GM18502 (cell line): Measurements from ENCODE around the gene ARHGAP26.

ENCODE experiments used
- ATAC-seq: cut with Tn5 transposase; IDR thresholded peaks from one replicate; pipeline ENCODE4 v1.9.1; 2021; ENCODE audit warnings: mild to moderate bottlenecking; ENCODE audit not compliant: unreplicated experiment, poor library complexity

The ARHGAP26 gene

DNA sequence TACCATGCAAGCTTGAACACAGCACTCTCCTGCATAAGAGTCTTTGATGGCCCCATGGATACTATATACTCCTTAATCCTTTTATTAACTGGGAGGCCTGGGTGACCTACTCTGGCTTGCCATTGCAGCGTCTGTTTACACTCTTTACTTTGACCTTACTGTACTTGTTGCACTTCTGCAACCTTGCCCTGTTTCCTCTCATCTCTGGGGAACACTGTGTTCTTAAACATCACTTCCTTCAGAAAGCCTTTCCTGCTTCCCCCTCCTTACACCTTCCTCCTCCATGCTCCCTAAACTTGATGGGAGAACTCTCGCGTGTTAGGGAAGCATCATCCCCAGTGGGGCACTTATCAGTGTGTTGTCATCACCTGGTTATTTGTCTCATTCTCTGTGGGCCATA, 411.0 kb downstream of the ARHGAP26 start:
- no peak for ATAC-seq

DNA sequence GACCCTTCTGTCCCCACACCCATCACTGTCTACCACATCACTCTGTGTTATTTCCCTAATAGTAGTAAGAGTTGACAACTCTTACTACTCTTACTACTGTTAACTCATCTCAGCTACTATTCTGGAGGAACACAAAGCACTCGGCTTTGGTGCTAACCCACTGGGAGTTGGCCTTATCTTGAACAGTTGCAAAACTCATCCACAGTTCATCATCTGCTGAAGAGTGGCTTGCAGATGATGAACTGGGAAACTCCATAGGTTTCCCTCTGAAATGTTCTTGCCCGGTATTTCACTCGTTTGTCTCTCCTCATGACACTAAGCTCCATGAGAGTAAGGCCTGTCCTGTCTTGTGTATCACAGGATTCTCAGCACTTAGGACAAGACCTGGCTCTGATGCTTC, 411.9 kb downstream of the ARHGAP26 start:
- ATAC-seq: no peak

DNA sequence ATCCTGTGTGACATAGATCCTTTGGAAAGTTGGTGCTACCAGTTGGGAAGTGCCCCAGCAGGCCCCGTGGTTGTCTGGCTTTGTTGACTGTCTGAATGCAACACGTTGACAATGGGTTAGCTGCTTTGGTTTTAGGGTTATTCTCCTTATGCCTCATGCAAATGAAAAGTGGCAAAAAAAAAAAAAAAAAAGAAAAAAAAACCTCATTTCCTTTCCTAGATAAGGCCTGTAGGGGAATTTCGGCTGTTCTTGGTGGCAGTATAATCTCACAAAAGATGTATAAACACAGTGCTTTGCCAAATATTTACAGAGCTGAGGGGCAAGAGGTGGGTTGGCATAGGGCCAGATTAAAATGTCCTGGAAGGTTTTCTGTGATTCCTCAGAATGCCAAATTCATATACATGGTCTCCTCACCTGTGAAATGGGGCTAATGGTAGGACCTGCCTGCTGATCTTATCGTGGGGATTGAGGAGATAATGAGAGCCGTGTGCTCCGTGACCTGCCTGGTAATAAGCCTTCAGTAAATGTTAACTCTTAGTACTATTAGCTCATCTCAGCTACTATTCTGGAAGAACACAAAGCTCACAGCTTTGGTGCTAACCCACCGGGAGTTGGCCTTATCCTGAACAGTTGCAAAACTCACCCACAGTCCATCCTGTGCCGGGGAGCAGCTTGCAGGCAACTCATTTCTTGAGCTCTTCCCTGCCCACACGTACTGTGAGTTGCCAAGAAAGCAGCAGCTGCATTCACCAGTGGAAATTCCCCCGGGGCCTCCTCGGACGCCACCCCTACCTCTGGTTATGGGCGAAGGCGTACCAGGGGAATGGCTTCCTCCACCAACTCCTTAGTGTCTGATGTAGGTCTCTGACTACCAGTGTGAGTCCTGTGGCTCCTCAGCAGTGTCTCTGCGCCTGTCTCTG, 413.0 kb downstream of the ARHGAP26 start:
- peak; percentile 76 for ATAC-seq

DNA sequence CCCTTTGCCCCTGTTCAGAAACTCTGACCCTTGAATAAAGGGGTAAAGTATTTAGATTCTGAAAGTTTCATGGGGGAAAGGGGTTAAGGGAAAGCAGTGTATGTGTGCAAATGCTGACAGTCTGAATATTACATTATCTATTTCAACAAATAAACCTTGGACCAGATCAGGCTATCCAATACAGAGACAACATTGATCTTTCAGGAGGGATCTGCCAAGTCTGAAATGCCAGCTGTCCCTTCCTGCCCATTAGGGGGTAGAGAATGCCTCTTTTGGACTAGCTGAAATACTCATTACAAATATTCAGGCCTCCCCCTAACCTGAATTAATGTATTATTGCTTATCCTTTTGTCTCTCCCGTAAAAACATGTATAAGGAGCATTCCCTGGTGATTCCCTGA, 413.8 kb downstream of the ARHGAP26 start:
- no peak for ATAC-seq

DNA sequence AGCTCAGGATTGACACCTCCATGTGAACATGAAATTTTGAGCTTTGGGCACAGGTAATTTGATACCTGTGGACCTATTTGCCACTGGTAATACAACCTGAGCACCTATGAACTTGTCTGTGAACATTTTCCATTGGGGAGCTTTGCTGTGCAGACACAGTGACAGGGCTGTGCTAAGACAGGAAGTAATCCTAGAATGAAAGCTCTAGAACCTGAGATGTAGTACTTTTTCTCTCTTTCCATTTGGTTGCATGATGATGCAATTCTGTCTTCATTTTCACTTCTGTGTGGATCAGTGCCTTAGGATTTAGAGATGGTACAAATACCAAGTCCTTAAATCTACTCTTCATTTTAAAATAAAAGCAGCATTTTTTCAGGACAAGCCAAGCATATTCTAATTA, 416.4 kb downstream of the ARHGAP26 start:
- no peak for ATAC-seq

DNA sequence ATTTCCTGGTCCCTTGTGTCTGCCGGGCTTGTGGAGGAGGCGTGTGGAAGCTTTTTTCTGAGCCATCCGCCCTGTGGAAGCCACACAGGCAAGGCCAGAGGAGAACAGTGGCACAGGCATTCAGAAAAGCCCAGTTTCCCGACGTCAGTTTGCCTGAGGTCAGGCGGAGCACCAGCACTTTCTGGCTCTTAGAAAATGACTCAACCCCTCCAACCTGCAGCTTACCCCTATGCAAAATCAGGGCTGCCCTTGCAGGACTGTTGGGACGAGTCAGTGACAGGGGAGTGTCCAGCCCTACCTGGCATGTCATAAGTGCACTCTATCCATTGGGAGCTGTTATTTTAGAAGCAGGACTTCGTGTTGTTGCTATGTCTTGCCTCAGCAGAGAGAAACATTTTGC, 417.3 kb downstream of the ARHGAP26 start:
- no peak for ATAC-seq

DNA sequence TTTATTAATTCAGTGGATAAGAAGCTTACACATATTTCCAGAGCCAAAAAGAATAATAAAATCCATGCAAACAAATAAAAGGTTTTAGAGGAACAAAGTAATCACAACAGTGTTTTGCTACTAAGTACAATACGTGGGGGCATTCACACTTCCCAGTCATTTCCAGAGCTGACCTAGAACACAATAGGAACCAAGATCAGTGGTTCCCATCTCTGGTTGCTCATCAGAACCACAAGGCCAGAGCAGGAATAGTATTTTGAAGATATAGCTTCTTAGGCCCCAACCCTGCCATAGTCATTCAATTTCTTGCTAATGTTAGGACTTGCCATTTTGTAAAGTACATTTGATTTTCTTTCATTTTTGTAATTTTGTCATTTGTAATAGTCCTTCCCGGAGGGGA, 417.9 kb downstream of the ARHGAP26 start:
- no peak for ATAC-seq

DNA sequence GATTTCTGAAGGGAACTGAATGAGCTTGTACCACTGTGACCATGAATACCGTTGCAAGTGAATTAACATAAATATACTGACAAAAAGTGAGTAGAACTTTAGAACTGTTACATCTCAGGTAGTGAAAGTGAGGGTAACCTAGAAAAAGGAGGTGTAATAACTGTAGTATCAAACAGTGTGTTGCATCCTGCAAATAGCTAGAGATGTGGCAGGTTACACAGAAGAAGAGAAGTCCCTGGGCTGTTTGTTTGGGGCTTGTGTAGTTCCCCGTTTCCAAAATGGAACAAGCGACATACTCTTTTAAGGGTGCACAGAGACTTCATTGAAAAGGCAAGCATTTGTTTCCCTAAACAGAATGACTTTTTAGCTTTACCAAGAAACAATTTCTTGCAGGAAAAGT, 418.5 kb downstream of the ARHGAP26 start:
- ATAC-seq: no peak

DNA sequence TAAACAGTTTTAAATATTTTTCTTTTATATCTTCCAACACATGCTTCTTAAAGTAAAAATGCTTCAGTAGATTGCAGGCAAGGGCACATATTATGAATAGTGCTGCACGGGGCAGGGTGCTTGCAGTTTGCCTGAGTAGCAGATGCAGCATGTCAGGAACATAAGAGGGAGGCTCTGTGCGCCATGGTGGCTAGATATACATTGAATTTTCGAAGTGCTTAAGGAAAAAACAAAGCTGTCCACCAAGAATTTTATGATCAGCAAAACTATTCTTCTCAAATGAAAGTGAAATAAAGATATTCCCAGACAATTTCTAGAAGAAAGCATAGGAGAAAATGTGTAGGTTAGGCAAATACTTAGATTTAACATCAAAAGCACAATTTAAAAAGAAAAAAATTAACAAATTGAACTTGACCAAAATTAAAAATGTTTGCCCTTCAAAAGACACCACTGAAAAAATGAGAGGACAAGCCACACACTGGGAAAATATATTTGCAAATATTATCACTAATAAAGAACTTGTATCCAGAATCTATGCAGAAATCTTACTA, 420.2 kb downstream of the ARHGAP26 start:
- no peak for ATAC-seq

DNA sequence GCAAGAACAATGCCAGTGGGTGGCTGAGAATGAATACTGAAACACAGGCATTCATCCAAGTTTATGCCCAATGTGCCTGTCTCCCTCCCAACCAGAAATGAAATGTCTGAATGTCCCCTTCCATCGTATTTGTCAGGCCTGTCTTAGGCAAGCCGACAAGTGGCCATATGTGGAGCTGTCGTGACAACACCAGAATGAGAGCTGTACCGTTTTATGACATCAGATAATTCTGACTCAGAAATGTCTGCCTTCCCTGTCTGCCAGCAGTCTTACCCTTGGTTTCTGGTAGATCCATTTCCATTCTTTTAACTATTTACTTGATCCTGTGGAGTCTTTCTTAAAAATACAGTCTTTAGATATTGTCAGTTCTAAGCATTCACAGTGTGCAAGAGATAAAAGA, 421.5 kb downstream of the ARHGAP26 start:
- no peak for ATAC-seq

DNA sequence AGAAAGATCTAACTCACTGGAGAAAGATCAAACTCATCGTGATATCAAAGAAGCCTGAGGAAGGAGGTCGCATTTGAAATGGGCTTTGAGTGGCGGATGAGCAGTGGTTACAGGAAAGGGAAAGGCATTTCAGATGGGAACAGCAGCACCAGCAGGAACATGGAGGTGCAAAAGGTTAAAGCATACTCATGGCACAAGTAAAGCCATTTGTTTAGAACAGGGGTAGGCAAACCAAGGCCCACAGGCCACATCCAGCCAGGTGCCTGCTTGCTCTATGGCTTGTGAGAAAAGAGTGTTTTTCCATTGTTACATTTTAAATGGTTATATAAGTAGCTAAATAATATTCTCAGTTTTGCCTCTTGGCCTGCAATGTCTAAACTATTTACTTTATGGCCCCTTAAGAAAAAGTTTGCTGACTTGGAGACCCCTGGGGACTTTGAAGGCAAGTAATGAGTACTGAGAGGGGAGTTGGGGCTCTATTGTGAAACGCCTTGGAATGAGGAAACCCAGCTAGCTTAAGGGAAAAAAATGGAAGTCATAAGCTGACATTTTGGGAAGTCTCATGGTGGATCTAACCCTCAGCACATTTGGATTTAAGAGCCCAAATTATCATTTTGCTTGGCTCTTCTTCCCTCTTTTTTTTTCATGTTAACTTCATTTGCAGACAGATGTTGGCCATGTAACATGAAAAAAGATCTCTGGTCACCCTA, 422.2 kb downstream of the ARHGAP26 start:
- no peak for ATAC-seq

DNA sequence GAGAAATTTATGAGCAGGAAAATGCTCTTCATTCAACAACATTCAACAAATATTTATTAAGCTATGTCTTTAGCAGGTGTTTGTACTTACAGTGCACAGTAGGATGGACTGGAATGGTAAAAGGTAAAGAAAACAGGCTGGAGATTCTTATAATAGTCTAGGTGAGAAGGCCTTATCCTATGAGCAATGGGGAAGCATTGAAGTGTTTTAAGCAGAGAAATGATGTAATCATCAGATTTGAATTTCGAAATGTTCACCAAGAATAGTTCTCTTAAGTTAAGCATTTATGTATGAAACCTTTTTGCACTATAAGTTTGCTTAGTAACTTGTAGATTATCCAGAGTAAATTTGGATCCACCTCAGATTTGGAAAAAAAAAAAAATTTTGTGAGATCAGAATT, 424.0 kb downstream of the ARHGAP26 start:
- ATAC-seq: no peak

DNA sequence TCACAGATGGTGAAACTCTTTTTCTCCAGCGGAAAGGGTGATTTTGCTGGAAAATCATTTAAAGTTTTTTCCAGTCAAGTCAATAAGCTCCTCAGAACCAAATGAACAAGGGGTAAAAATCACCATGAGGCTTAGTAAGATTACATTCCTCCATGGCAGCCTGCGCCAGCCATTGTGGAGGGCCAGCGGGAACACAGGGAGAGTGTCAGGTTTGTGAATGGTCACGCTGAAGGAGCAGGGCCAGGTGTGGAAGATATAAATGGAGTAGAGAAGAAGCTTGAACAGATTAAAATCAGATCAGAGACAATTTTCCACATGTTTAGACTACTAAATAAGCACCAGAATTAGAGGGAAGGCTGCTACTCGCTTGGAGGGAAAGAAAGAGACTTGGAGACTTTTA, 424.5 kb downstream of the ARHGAP26 start:
- no peak for ATAC-seq

DNA sequence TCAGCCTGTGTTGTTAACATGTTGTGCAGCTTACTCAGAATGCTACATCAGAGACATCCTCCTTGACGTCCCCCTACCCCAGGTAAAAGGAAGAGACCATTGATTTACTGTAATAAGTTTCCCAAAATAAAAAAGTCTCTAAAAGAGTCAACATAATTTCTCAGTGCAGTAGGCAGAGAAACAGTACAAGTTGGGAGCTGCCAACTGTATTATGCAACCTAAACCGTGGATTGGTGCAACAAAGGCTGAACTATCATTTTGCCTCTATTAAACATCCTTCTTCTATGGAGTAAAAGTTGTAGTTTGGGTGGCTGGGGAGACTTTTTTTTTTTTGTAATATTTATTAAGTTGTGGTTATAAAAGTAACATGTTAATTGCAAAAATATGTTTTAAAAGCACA, 425.3 kb downstream of the ARHGAP26 start:
- no peak for ATAC-seq

DNA sequence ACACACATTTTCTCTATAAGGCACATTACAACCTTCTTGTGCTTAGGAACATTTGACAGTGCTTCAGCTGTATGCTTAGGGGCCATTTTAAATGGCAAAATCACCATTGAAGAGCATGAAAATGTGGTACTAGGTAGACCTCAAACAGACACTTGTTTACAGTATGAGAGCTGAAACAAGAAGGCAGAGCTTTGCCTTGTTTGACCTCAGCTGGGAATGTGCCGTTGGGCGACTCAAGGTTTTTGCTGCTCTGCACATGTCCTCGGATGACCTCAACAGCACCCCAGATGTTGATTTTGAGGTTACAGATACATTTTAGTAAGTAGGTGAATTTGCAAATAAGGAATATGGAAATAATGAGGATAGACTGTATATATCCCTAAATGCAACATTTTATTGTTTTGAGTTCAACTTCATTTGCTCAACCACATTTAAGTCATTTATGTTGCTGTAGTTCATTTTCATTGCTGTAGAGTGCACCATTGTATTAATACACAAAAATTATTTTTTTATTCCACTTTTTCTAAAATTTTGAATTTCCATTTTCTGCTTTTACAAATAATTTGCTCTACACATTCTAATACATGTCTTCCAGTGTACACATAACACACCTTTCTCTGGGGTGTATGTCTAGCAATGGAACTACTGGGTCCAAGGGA, 426.6 kb downstream of the ARHGAP26 start:
- ATAC-seq: no peak

DNA sequence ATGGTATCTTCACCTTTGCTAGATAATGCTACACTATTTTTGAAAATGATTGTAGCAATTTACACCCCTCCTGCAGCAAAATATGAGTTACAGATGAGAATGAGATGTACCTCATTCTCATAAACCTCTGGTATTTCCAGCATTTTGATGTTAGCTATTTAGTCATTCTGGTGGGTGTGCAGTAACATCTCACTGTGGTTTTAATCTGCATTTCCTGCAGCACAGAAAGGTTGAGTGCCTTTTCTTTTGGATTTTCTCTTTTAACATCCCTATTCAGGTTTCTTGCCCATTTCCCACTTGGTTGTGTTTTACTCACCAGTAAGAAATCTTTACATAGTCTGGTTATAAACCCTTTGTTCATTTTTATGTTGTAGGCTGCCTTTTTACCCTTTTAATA, 427.1 kb downstream of the ARHGAP26 start:
- no peak for ATAC-seq

DNA sequence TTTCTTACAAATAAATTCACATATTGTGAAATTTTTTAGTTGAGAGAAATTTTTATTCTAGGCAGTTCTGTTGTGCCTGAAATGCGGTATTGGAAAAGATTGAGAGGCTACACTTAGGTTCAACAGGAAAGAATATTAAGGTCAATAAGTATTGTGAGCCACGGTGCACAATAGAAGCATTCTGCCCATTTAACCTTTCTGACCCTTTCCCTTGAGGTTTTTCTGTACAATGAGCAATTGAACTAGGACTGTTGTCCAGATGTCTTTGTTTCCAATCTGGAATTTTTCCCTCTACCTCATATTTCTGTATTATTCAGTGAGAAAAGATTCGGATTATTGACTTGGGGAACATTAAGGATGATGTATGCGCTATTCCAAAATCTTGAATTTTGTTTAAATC, 428.2 kb downstream of the ARHGAP26 start:
- no peak for ATAC-seq

DNA sequence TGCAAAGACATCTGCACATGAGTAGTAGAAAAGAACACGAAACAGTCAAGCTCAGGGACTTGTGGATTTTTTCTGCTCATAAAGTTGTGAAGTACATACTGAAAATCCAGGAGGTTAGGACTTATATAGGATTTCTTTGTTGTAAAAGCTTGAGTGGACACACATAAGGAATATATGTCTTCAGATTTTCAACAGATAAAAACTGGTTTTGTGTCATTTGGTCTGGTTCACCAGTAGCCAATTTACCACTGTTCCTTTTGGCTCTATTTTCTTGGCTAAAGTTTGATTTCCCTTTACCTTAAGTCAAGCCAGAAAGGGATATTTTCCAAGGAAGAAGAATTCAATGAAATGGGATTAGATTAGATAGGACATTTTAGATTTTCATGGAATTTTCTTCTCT, 429.0 kb downstream of the ARHGAP26 start:
- ATAC-seq: no peak

DNA sequence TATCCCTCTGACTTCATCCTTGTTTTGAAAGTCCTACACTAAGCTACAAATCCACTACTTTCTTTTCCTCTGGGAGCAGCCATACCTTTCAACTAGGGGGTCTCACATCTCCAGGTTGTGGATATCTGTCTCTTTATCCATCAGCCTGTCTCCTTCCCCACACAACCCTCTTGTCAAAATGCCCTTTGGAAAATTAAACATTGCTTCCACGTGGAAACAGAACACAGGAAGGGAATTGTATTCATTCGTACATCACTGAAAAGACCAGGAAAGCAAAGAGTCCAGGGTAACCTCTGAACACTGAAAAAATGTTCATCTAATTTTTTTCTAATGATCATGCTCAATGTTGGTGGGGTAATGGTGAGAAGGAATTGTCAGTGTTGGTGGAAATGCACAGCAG, 429.7 kb downstream of the ARHGAP26 start:
- no peak for ATAC-seq

DNA sequence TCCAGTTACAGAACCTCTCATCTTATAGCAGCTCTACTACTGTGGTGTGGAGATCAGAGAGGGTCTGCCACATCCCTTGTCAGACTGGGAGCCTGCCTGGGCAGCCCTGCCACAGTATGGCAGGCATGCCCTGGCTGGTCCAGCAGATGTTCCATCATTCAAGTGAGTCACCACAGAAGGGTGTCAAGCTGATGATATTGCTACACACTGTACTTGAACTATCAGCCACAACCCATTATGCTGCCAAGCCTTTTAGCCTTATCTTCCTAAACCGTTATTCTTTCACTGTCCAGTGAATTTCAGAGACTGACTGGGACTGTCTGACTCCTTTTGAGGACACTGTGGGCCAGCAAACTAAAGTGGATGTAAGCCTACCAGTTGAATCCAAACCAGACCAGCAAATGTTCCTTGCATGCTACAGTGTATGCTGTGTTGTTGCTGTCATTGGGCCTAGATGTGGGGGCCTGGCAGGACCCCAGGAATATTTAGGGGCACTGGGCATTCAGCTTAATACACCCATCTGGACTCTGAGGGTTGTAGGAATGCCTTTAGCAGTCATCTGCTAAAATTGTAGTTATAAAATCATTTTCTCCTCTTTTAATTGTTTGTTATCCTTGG, 430.7 kb downstream of the ARHGAP26 start:
- ATAC-seq: no peak

DNA sequence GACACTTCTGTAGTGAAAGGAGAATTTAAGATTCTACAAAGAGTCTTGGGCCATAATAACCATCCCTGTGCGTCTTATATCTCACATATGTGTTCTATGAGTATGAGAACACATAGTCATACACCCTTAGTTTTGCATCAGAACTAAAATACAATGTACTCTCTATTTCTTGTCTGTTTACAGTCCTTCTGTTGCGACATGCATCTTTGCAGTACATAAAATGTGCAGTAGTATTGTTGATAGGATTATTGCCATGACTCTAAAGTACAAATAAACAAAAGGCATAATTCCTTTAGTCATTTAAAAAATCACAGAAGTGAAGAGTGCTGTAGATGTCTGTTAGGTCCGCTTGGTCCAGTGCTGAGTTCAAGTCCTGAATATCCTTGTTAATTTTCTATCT, 431.4 kb downstream of the ARHGAP26 start:
- no peak for ATAC-seq
